CD14-positive monocyte (primary cell): ENCODE data around the gene CROCC2. TPM values are rescaled to one million over a fixed set of nuclear protein-coding genes. Genes with fewer than 3 reads are reported as not detected.

Source experiments
- DNase-seq, 3 donors: peaks; one replicate each; pipeline ENCODE4 v3.0.0-alpha.2; 2011 to 2022
- H2AFZ ChIP-seq: 2 replicates; pipeline ENCODE4 v1.6.0; 2012; ENCODE audit warnings: mild to moderate bottlenecking, low read depth, low read length, inconsistent platforms; ENCODE audit not compliant: insufficient read depth, poor library complexity, severe bottlenecking
- H3K27ac ChIP-seq, 2 donors: 1 replicate in 1 of 2; 2 replicates in 1 of 2; pipeline ENCODE4 v1.5.1; 2012 to 2013; ENCODE audit warnings: low read length in 2 of 2, control low read depth in 1 of 2, inconsistent platforms in 1 of 2, low read depth in 1 of 2, mild to moderate bottlenecking in 1 of 2
- H3K27me3 ChIP-seq, 2 donors: one replicate each; pipeline versions ENCODE4 v1.6.0 to v1.6.1; 2011 to 2013; ENCODE audit warnings: low read length in 2 of 2; ENCODE audit not compliant: control insufficient read depth in 2 of 2, insufficient read depth in 2 of 2
- H3K36me3 ChIP-seq, 2 donors: replicated peaks in 1 of 2; 1 replicate in 1 of 2; 2 replicates in 1 of 2; pipeline versions ENCODE4 v1.5.1 to v1.6.1; 2012 to 2013; ENCODE audit warnings: low read length in 2 of 2, control low read depth in 1 of 2, inconsistent platforms in 1 of 2, mild to moderate bottlenecking in 1 of 2; ENCODE audit not compliant: insufficient read depth in 2 of 2, control insufficient read depth in 1 of 2
- H3K4me1 ChIP-seq, 2 donors: 1 replicate in 1 of 2; 2 replicates in 1 of 2; pipeline versions ENCODE4 v1.5.1 to v1.6.1; 2012 to 2013; ENCODE audit warnings: low read length in 2 of 2, control low read depth in 1 of 2, inconsistent platforms in 1 of 2, mild to moderate bottlenecking in 1 of 2, moderate library complexity in 1 of 2; ENCODE audit not compliant: insufficient read depth in 2 of 2, control insufficient read depth in 1 of 2
- H3K4me2 ChIP-seq: replicated peaks from 2 replicates; pipeline ENCODE3; 2012; ENCODE audit warnings: low read length, moderate library complexity, mild to moderate bottlenecking; ENCODE audit not compliant: poor library complexity, severe bottlenecking; ENCODE audit errors: extremely low read depth
- H3K4me3 ChIP-seq, 3 experiments: fragments of 200-600 bp in 1 of 3; sonication (generic) in 1 of 3; replicated peaks in 1 of 3; 1 replicate in 2 of 3; 2 replicates in 1 of 3; pipeline ENCODE4 v1.5.1; 2011 to 2013; ENCODE audit warnings: low read length in 3 of 3, mild to moderate bottlenecking in 3 of 3, control low read depth in 2 of 3, low read depth in 2 of 3, inconsistent platforms in 1 of 3, moderate library complexity in 1 of 3
- H3K79me2 ChIP-seq: 2 replicates; pipeline ENCODE4 v1.6.0; 2012; ENCODE audit warnings: mild to moderate bottlenecking, control low read depth, inconsistent platforms, low read length, moderate library complexity; ENCODE audit not compliant: insufficient read depth
- H3K9ac ChIP-seq: 2 replicates; pipeline ENCODE4 v1.6.0; 2017; ENCODE audit warnings: low read length, mild to moderate bottlenecking; ENCODE audit not compliant: insufficient read depth, poor library complexity, severe bottlenecking
- H3K9me3 ChIP-seq, 2 donors: replicated peaks in 1 of 2; 1 replicate in 1 of 2; 2 replicates in 1 of 2; pipeline versions ENCODE4 v1.5.1 to v1.6.1; 2012 to 2013; ENCODE audit warnings: low read length in 2 of 2, control low read depth in 1 of 2; ENCODE audit not compliant: control insufficient read depth in 1 of 2, insufficient read depth in 1 of 2
- H4K20me1 ChIP-seq: 2 replicates; pipeline ENCODE4 v1.6.0; 2012; ENCODE audit warnings: mild to moderate bottlenecking, low read length, control low read depth, moderate library complexity; ENCODE audit not compliant: insufficient read depth
- H3K27ac Mint-ChIP-seq, 7 donors: one replicate each; pipeline ENCODE4 v1.8.0; 2020; ENCODE audit warnings: mild to moderate bottlenecking in 7 of 7, mixed read lengths in 7 of 7, moderate library complexity in 6 of 7, inconsistent platforms in 2 of 7
- H3K27me3 Mint-ChIP-seq, 3 donors: one replicate each; pipeline ENCODE4 v1.8.0; 2021 to 2022; ENCODE audit warnings: low read depth in 3 of 3, mild to moderate bottlenecking in 3 of 3, mixed read lengths in 3 of 3, moderate library complexity in 3 of 3, inconsistent platforms in 1 of 3
- H3K36me3 Mint-ChIP-seq, 2 donors: one replicate each; pipeline ENCODE4 v1.8.0; 2020; ENCODE audit warnings: mixed read lengths in 2 of 2, inconsistent platforms in 1 of 2, mild to moderate bottlenecking in 1 of 2
- H3K4me1 Mint-ChIP-seq: one replicate; pipeline ENCODE4 v1.8.0; 2020; ENCODE audit warnings: mild to moderate bottlenecking, mixed read lengths
- H3K4me3 Mint-ChIP-seq, 2 donors: one replicate each; pipeline ENCODE4 v1.8.0; 2020; ENCODE audit warnings: mild to moderate bottlenecking in 2 of 2, mixed read lengths in 2 of 2, moderate library complexity in 1 of 2
- H3K9me3 Mint-ChIP-seq, 7 donors: one replicate each; pipeline ENCODE4 v1.8.0; 2020 to 2022; ENCODE audit warnings: mixed read lengths in 7 of 7, mild to moderate bottlenecking in 6 of 7, moderate library complexity in 6 of 7, inconsistent platforms in 2 of 7
- CTCF ChIP-seq: fragments of 200-600 bp; IDR thresholded peaks from one replicate; pipeline ENCODE4 v1.8.0; 2022; ENCODE audit warnings: antibody characterized with exemption, mild to moderate bottlenecking
- WGBS: methylation state at CpG from one replicate; pipeline ENCODE4 v1.1.5; 2013; ENCODE audit warnings: missing lambda C conversion rate; ENCODE audit not compliant: insufficient coverage; 5-methylcytosine and 5-hydroxymethylcytosine counted together
- intact Hi-C, 2 donors: fragments of 100-400 bp; cut with micrococcal nuclease; formaldehyde crosslinking; loops; one replicate each; pipeline versions ENCODE4 v1.15.0 to v1.15.1; 2023
- polyA plus RNA-seq, 3 donors: library from polyadenylated mRNA; depleted of rRNA in 1 of 3; unstranded in 2 of 3; stranded (reverse) in 1 of 3; fragments of 300-500 nt in 2 of 3; fragments of >200 nt in 1 of 3; fragmentation: Illumina TruSeq in 2 of 3; gene quantifications; 1 replicate in 2 of 3; 2 replicates in 1 of 3; pipeline ENCODE4 v1.2.3, GENCODE V29; 2012 to 2021

The CROCC2 gene
- polyA plus RNA-seq, 3 donors: 0.15 TPM; not detected in 2

DNA sequence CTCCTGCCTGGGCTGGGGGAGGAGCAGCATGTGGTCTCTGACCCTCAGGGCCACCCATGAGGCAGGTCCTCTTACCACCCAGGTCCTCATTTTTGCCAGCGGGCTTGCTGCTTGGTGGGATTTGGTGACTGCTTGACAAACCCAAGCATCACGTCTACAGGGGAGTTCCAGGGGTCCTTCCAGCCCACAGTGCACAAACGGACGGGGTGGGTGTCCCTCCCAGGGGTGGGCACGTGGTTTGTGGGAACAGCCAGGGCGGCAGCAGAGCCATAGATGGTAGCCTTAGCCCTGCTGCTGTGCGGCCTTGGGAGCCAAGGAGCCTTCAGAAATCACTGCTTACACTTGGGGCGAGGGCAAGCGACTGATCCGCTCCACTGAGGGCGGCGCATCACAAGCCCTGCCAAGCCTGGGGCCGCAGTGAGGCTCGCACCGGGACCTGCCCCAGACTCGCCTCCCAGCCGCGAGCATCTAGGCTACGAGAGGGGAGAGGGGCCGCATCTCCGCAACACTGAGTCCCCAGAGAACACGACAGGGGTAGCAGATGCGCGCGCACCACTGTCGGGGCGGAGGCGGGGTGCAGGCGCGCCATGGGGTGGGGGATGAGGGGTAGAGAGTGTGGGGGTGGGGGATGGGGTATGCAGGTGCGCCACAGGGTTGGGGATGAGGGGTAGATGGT lies 129.1 kb downstream of the CROCC2 start:
- Histone ChIP-seq H4K20me1 (no peaks in the 10 kb centered on the region), H3K79me2 (no peaks in the 10 kb centered on the region), H3K36me3 (no peaks in the 10 kb centered on the region), H3K27me3 (peaks cover 0 to 16% of the 10 kb centered on the region in 2 donors), H3K4me3 (no peak overlapping the region), H3K4me1 (peaks cover 0 to 4% of the 10 kb centered on the region in 2 donors), H2AFZ (no peak overlapping the region), H3K27ac (no peak overlapping the region), H3K9me3 (no peaks in the 10 kb centered on the region), H3K9ac (no peak overlapping the region), H3K4me2 (no peak overlapping the region)
- Mint-ChIP-seq H3K27ac (no peak overlapping the region), H3K4me1 (no peaks in the 10 kb centered on the region), H3K27me3 (peaks cover 4 to 15% (median 11%) of the 10 kb centered on the region in 3 donors), H3K36me3 (no peaks in the 10 kb centered on the region), H3K9me3 (peaks cover 0 to under 1% (median 0%) of the 10 kb centered on the region in 7 donors), H3K4me3 (no peak overlapping the region)
- intact Hi-C loops: no loop called here
- no peak for TF ChIP-seq CTCF
- WGBS: 94% methylated on average over 30 of the region's 31 CpGs
- peak in 1 of 3 donors; percentile 1 for DNase-seq

GRCh38 chr2:241035818-241036396 lies 129.8 kb downstream of the CROCC2 start:
- H3K9me3 Mint-ChIP-seq: no peaks in the 10 kb centered on the region
- DNase-seq: peak in 1 of 3 donors; percentile 1
- Histone ChIP-seq H4K20me1 (no peaks in the 10 kb centered on the region), H3K4me1 (peaks cover 0 to 4% of the 10 kb centered on the region in 2 donors), H3K4me3 (no peak overlapping the region), H3K27me3 (peaks cover 0 to 16% of the 10 kb centered on the region in 2 donors), H3K36me3 (no peaks in the 10 kb centered on the region), H3K9me3 (no peaks in the 10 kb centered on the region), H3K9ac (no peak overlapping the region), H3K4me2 (peak overlapping the region; percentile 51), H3K27ac (no peak overlapping the region), H3K79me2 (no peaks in the 10 kb centered on the region), H2AFZ (no peak overlapping the region)
- H3K4me3 Mint-ChIP-seq: peak overlapping the region; percentile 51 to 76
- peaks cover 4 to 15% (median 13%) of the 10 kb centered on the region in 3 donors for H3K27me3 Mint-ChIP-seq
- H3K4me1 Mint-ChIP-seq: no peaks in the 10 kb centered on the region
- no peak overlapping the region for H3K27ac Mint-ChIP-seq
- intact Hi-C loops: no loop called here
- no peaks in the 10 kb centered on the region for H3K36me3 Mint-ChIP-seq
- no peak for TF ChIP-seq CTCF
- WGBS: 49% methylated on average over 14 of the region's 39 CpGs
